Prostate gland (tissue), 2 donors: ENCODE data around the gene UNC13C.

Experiments used
- POLR2A ChIP-seq: fragments of 450-650 bp; IDR thresholded peaks from one replicate; pipeline ENCODE4 v1.6.1; 2016; ENCODE audit warnings: antibody characterized with exemption, mild to moderate bottlenecking
- POLR2AphosphoS5 ChIP-seq: sonication (generic); formaldehyde crosslinking; IDR thresholded peaks from one replicate; pipeline ENCODE4 v1.6.1; 2017; ENCODE audit warnings: antibody characterized with exemption
- TF ChIP-seq, protein P1 (sequence below), 4 experiments: fragments of 200-600 bp in 2 of 4; fragments of 450-650 bp in 2 of 4; sonication (generic) in 2 of 4; IDR thresholded peaks; 1 replicate in 3 of 4; 2 replicates in 1 of 4; pipeline ENCODE4 v1.5.1; 2016 to 2019; ENCODE audit warnings: antibody characterized with exemption in 4 of 4, mild to moderate bottlenecking in 2 of 4, moderate library complexity in 2 of 4

DNA sequence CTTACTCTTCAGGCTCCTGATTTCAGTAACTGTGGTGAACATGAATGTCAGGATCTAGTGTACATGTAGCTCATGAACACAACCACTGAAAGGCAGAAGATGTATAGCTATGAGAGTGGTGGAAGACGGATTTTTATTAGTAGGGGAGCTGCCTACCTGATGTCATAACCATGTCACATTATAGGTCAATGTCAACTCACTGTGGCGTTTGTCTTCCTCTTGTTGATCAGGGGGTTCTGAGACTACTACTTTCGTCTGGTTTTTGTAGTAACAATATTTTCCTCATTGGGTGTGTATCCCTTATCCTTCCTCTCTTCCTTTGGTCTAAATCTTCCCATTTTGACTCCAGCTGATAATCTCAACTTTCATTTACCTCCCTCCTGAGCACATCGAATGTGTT is 7.3 kb downstream of the UNC13C start:
- TF ChIP-seq POLR2A (no peak), POLR2AphosphoS5 (no peak)
- TF ChIP-seq, protein P1, sequence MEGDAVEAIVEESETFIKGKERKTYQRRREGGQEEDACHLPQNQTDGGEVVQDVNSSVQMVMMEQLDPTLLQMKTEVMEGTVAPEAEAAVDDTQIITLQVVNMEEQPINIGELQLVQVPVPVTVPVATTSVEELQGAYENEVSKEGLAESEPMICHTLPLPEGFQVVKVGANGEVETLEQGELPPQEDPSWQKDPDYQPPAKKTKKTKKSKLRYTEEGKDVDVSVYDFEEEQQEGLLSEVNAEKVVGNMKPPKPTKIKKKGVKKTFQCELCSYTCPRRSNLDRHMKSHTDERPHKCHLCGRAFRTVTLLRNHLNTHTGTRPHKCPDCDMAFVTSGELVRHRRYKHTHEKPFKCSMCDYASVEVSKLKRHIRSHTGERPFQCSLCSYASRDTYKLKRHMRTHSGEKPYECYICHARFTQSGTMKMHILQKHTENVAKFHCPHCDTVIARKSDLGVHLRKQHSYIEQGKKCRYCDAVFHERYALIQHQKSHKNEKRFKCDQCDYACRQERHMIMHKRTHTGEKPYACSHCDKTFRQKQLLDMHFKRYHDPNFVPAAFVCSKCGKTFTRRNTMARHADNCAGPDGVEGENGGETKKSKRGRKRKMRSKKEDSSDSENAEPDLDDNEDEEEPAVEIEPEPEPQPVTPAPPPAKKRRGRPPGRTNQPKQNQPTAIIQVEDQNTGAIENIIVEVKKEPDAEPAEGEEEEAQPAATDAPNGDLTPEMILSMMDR (IDR thresholded peaks at IDR 0.05) = no peak
